OCI-LY1 (cell line): ENCODE data around the gene RBMS3.
A peak's percentile ranks its signal among the peaks of the same experiment; 100 is the strongest.

Source experiments
- H2AFZ ChIP-seq: fragments of 200-600 bp; sonication (generic), shearing (Covaris generic); 2 replicates; pipeline ENCODE4 v1.6.0; 2014; ENCODE audit warnings: antibody characterized with exemption, mild to moderate bottlenecking, low read length
- H3F3A ChIP-seq: fragments of 200-600 bp; sonication (generic), shearing (Covaris generic); 2 replicates; pipeline ENCODE4 v1.6.0; 2014; ENCODE audit warnings: mild to moderate bottlenecking, antibody characterized with exemption, low read length, moderate library complexity; ENCODE audit not compliant: insufficient read depth
- H3K27ac ChIP-seq: fragments of 200-600 bp; sonication (generic); 2 replicates; pipeline ENCODE4 v1.5.1; 2014; ENCODE audit warnings: low read length, mixed run types, mild to moderate bottlenecking, low read depth; ENCODE audit not compliant: poor library complexity, severe bottlenecking
- H3K27me3 ChIP-seq: fragments of 200-600 bp; sonication (generic); 2 replicates; pipeline ENCODE4 v1.6.0; 2014; ENCODE audit warnings: antibody characterized with exemption, mild to moderate bottlenecking, low read length, moderate library complexity; ENCODE audit not compliant: insufficient read depth
- H3K36me3 ChIP-seq: fragments of 200-600 bp; sonication (generic); 2 replicates; pipeline ENCODE4 v1.6.1; 2014; ENCODE audit warnings: mild to moderate bottlenecking, antibody characterized with exemption, low read length, moderate library complexity, mixed read lengths; ENCODE audit not compliant: insufficient read depth
- H3K4me1 ChIP-seq: fragments of 200-600 bp; sonication (generic); 2 replicates; pipeline ENCODE4 v1.5.1; 2014; ENCODE audit warnings: mild to moderate bottlenecking, low read length, moderate library complexity; ENCODE audit not compliant: insufficient read depth, severe bottlenecking
- H3K4me2 ChIP-seq: fragments of 200-600 bp; sonication (generic), shearing (Covaris generic); 2 replicates; pipeline ENCODE4 v1.6.1; 2014; ENCODE audit warnings: low read length
- H3K4me3 ChIP-seq: fragments of 200-600 bp; sonication (generic); 2 replicates; pipeline ENCODE4 v1.5.1; 2014; ENCODE audit warnings: low read length, low read depth, mild to moderate bottlenecking, mixed read lengths; ENCODE audit not compliant: poor library complexity, severe bottlenecking
- H3K79me2 ChIP-seq: fragments of 200-600 bp; shearing (Covaris generic); 2 replicates; pipeline ENCODE4 v1.6.1; 2016; ENCODE audit warnings: mixed run types, low read length, mixed read lengths; ENCODE audit not compliant: insufficient read depth
- H3K9ac ChIP-seq: fragments of 200-600 bp; sonication (generic), shearing (Covaris generic); 2 replicates; pipeline ENCODE4 v1.6.1; 2014; ENCODE audit warnings: mild to moderate bottlenecking, low read length, mixed read lengths
- H3K9me2 ChIP-seq: fragments of 200-600 bp; sonication (generic), shearing (Covaris generic); 2 replicates; pipeline ENCODE4 v1.6.1; 2014; ENCODE audit warnings: low read depth, mild to moderate bottlenecking, low read length, mixed read lengths
- H3K9me3 ChIP-seq: fragments of 200-600 bp; shearing (Covaris generic); 2 replicates; pipeline ENCODE4 v1.6.1; 2014; ENCODE audit warnings: low read length, mixed read lengths
- H4K20me1 ChIP-seq: fragments of 200-600 bp; sonication (generic), shearing (Covaris generic); 2 replicates; pipeline ENCODE4 v1.6.0; 2016; ENCODE audit warnings: mild to moderate bottlenecking, low read length; ENCODE audit not compliant: insufficient read depth
- EZH2 ChIP-seq: fragments of 200-600 bp; sonication (generic), shearing (Covaris generic); IDR thresholded peaks from 2 replicates; pipeline ENCODE4 v1.8.0; 2017; ENCODE audit warnings: borderline replicate concordance, mixed run types, mild to moderate bottlenecking, antibody characterized with exemption, low read length, moderate library complexity, mixed read lengths
- TF ChIP-seq, protein P1 (sequence below): fragments of 200-600 bp; sonication (generic), shearing (Covaris generic); IDR thresholded peaks from 2 replicates; pipeline ENCODE4 v1.5.1; 2017; ENCODE audit warnings: mild to moderate bottlenecking, antibody characterized with exemption, low read length, moderate library complexity, mixed read lengths

RBMS3 gene

DNA sequence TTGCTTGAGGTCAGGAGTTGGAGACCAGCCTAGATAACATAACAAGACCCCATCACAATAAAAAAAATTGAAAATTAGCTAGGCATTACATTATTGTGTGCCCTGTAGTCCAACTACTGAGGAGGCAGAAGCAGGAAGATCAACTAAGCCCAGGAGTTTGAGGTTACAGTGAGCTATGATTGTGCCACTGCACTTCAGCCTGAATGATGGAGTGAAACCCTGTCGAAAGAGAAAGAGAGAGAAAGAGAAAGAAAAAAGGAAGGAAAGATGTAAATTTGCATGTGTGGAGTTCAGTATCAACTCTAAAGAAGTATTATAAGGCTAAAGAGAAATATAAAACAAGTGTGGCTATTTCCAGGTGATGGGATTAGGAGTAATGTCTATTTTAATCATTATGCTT lies 661.4 kb downstream of the RBMS3 start:
- no peaks in the 10 kb centered on the region for H3K9me2 ChIP-seq
- no peak overlapping the region for H3K27ac ChIP-seq
- no peaks in the 10 kb centered on the region for H3F3A ChIP-seq

GRCh38 chr3:29949131-29949530 lies 668.3 kb downstream of the RBMS3 start:
- H3K4me2 ChIP-seq, result no peak overlapping the region
- H3K9me2 ChIP-seq, result no peaks in the 10 kb centered on the region
- H3K4me1 ChIP-seq, result peaks cover 30% of the 10 kb centered on the region
- H3K4me3 ChIP-seq, result no peak overlapping the region
- no peaks in the 10 kb centered on the region for H3K27me3 ChIP-seq
- H4K20me1 ChIP-seq, result no peaks in the 10 kb centered on the region
- H2AFZ ChIP-seq, result no peak overlapping the region
- H3K9ac ChIP-seq, result no peak overlapping the region
- no peaks in the 10 kb centered on the region for H3K9me3 ChIP-seq
- TF ChIP-seq EZH2, result no peak
- TF ChIP-seq, protein P1, sequence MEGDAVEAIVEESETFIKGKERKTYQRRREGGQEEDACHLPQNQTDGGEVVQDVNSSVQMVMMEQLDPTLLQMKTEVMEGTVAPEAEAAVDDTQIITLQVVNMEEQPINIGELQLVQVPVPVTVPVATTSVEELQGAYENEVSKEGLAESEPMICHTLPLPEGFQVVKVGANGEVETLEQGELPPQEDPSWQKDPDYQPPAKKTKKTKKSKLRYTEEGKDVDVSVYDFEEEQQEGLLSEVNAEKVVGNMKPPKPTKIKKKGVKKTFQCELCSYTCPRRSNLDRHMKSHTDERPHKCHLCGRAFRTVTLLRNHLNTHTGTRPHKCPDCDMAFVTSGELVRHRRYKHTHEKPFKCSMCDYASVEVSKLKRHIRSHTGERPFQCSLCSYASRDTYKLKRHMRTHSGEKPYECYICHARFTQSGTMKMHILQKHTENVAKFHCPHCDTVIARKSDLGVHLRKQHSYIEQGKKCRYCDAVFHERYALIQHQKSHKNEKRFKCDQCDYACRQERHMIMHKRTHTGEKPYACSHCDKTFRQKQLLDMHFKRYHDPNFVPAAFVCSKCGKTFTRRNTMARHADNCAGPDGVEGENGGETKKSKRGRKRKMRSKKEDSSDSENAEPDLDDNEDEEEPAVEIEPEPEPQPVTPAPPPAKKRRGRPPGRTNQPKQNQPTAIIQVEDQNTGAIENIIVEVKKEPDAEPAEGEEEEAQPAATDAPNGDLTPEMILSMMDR, result no peak
- no peaks in the 10 kb centered on the region for H3K79me2 ChIP-seq
- no peaks in the 10 kb centered on the region for H3K36me3 ChIP-seq
- H3K27ac ChIP-seq, result no peak overlapping the region
- no peaks in the 10 kb centered on the region for H3F3A ChIP-seq

More for the DNA sequence above, 661.4 kb downstream of the RBMS3 start:
- H3K9ac ChIP-seq, result no peak overlapping the region
- no peaks in the 10 kb centered on the region for H3K4me1 ChIP-seq
- H3K9me3 ChIP-seq, result no peaks in the 10 kb centered on the region
- H3K4me3 ChIP-seq, result no peak overlapping the region
- H3K79me2 ChIP-seq, result no peaks in the 10 kb centered on the region
- no peaks in the 10 kb centered on the region for H3K27me3 ChIP-seq
- no peak for TF ChIP-seq EZH2
- TF ChIP-seq, protein P1, result no peak
- H2AFZ ChIP-seq, result no peak overlapping the region
- H4K20me1 ChIP-seq, result no peaks in the 10 kb centered on the region
- no peaks in the 10 kb centered on the region for H3K36me3 ChIP-seq
- H3K4me2 ChIP-seq, result no peak overlapping the region

DNA sequence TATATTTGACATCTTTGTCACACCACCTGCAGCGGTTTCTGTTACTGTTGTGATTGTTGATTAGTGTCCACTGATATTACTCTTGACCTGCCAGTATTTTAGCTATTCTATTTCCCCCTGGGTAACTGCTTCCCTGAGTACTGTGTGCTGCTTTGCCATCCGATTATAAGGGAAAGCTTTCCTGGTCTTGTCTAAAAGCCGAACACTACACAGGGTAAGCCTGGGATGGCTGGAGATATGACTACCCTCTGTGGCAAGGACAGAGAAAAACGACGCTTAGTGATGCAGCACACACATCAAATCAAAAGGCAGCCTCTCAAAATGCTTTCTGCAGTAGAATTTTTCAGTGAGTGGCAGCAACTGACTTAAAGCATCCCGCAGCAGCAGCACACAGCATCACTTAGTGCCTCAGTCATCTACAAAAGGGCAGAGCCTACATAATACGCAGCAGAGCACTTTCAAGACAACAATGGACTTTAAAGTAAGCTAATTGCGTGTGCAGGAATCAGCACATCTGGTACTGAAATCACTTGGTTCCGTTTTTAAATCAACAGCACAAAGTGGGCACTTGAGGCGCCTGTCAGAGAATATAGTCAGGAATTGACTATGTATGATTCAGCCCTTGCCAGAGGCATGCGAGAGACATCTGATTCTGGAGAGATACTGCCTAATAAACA lies 669.2 kb downstream of the RBMS3 start:
- H3F3A ChIP-seq, result no peaks in the 10 kb centered on the region
- H3K9me2 ChIP-seq, result no peaks in the 10 kb centered on the region
- peak overlapping the region; percentile 51 for H3K4me2 ChIP-seq
- H3K79me2 ChIP-seq, result no peaks in the 10 kb centered on the region
- no peak overlapping the region for H3K27ac ChIP-seq
- no peaks in the 10 kb centered on the region for H3K27me3 ChIP-seq
- TF ChIP-seq, protein P1, result no peak
- TF ChIP-seq EZH2, result no peak
- no peaks in the 10 kb centered on the region for H3K36me3 ChIP-seq
- no peak overlapping the region for H3K4me3 ChIP-seq
- no peaks in the 10 kb centered on the region for H4K20me1 ChIP-seq
- no peaks in the 10 kb centered on the region for H3K9me3 ChIP-seq
- H3K4me1 ChIP-seq, result peaks cover 30% of the 10 kb centered on the region
- H3K9ac ChIP-seq, result no peak overlapping the region
- H2AFZ ChIP-seq, result no peak overlapping the region
